DOHH2 (cell line): ENCODE data around the gene DGKZ.

Source experiments
- H3F3A ChIP-seq: fragments of 200-600 bp; sonication (generic), shearing (Covaris generic); 2 replicates; pipeline ENCODE4 v1.6.0; 2016; ENCODE audit warnings: antibody characterized with exemption, mild to moderate bottlenecking; ENCODE audit not compliant: control insufficient read depth, insufficient read depth
- H3K27ac ChIP-seq: fragments of 200-600 bp; sonication (generic); 2 replicates; pipeline ENCODE4 v1.5.1; 2014; ENCODE audit warnings: low read depth, mild to moderate bottlenecking, low read length, moderate library complexity
- H3K27me3 ChIP-seq: fragments of 200-600 bp; sonication (generic); 2 replicates; pipeline ENCODE4 v1.6.1; 2014; ENCODE audit warnings: mild to moderate bottlenecking, low read length, mixed read lengths; ENCODE audit not compliant: control insufficient read depth
- H3K36me3 ChIP-seq: fragments of 200-600 bp; sonication (generic); 2 replicates; pipeline ENCODE4 v1.6.1; 2014; ENCODE audit warnings: mild to moderate bottlenecking, low read length, moderate library complexity, mixed read lengths; ENCODE audit not compliant: control insufficient read depth
- H3K4me1 ChIP-seq: fragments of 200-600 bp; sonication (generic); 2 replicates; pipeline ENCODE4 v1.6.1; 2014; ENCODE audit warnings: mild to moderate bottlenecking, low read length, mixed read lengths; ENCODE audit not compliant: control insufficient read depth
- H3K4me2 ChIP-seq: fragments of 200-600 bp; sonication (generic); 2 replicates; pipeline ENCODE4 v1.6.0; 2014; ENCODE audit warnings: mild to moderate bottlenecking, low read length, moderate library complexity
- H3K4me3 ChIP-seq: fragments of 200-600 bp; sonication (generic); 2 replicates; pipeline ENCODE4 v1.5.1; 2014; ENCODE audit warnings: mild to moderate bottlenecking, low read length, mixed read lengths
- H3K79me2 ChIP-seq: fragments of 200-600 bp; sonication (generic); 2 replicates; pipeline ENCODE4 v1.6.1; 2014; ENCODE audit warnings: mild to moderate bottlenecking, low read length, mixed read lengths; ENCODE audit not compliant: control insufficient read depth
- H3K9me2 ChIP-seq: fragments of 200-600 bp; sonication (generic); replicated peaks from 2 replicates; pipeline ENCODE4 v1.6.1; 2014; ENCODE audit warnings: mild to moderate bottlenecking, low read length, mixed read lengths; ENCODE audit not compliant: control insufficient read depth
- H3K9me3 ChIP-seq: fragments of 200-600 bp; sonication (generic); 2 replicates; pipeline ENCODE4 v1.6.1; 2014; ENCODE audit warnings: antibody characterized with exemption, low read length, mixed read lengths; ENCODE audit not compliant: control insufficient read depth, insufficient read depth
- H4K20me1 ChIP-seq: fragments of 200-600 bp; sonication (generic); 2 replicates; pipeline ENCODE4 v1.6.0; 2014; ENCODE audit warnings: low read depth, mild to moderate bottlenecking, antibody characterized with exemption, low read length, moderate library complexity; ENCODE audit not compliant: control insufficient read depth, insufficient read depth
- CTCF ChIP-seq: fragments of 200-600 bp; sonication (generic); IDR thresholded peaks from one replicate; pipeline ENCODE4 v1.5.1; 2014; ENCODE audit warnings: antibody characterized with exemption, mild to moderate bottlenecking, low read depth, low read length; ENCODE audit not compliant: poor library complexity, severe bottlenecking
- EZH2phosphoT487 ChIP-seq: fragments of 200-600 bp; sonication (generic); IDR thresholded peaks from 2 replicates; pipeline ENCODE4 v1.6.1; 2017; ENCODE audit warnings: borderline replicate concordance, mild to moderate bottlenecking, antibody characterized with exemption, low read length, moderate library complexity, mixed read lengths

Gene DGKZ

DNA sequence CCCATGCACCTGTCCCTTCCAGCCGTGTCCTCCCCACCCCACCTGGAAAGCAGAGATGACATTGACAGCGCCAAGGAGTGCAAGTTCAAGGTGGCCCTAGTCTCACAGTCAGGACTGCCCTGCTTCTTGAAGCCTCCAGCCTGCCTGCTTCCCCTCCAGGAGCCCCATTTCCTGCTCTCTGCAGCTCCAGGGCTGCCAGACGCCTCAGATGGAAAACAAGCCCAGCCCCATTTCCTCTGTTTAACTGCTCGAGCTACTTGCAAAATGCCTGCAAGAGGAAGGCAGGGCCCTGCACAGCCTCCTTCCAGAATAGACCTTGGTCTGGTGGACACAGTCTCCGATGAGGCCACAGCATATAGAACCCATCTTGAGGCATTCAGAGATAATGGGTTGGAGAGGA is 5.0 kb upstream of the DGKZ start:
- peaks cover 32% of the 10 kb centered on the region for H3K4me1 ChIP-seq
- H3K4me3 ChIP-seq, result no peak overlapping the region
- TF ChIP-seq CTCF (no peak), EZH2phosphoT487 (no peak)
- peaks cover 7% of the 10 kb centered on the region; the same call in 1 of the 2 replicates for H3F3A ChIP-seq
- no peaks in the 10 kb centered on the region for H3K9me2 ChIP-seq
- H3K9me3 ChIP-seq, result no peaks in the 10 kb centered on the region
- no peaks in the 10 kb centered on the region for H3K79me2 ChIP-seq
- 0 out of 2 replicates have a peak, but pooled peaks cover 3% of the 10 kb centered on the region for H4K20me1 ChIP-seq
- H3K4me2 ChIP-seq, result no peak overlapping the region
- no peak overlapping the region for H3K27ac ChIP-seq
- peaks cover 64% of the 10 kb centered on the region for H3K27me3 ChIP-seq
- H3K36me3 ChIP-seq, result no peaks in the 10 kb centered on the region

DNA sequence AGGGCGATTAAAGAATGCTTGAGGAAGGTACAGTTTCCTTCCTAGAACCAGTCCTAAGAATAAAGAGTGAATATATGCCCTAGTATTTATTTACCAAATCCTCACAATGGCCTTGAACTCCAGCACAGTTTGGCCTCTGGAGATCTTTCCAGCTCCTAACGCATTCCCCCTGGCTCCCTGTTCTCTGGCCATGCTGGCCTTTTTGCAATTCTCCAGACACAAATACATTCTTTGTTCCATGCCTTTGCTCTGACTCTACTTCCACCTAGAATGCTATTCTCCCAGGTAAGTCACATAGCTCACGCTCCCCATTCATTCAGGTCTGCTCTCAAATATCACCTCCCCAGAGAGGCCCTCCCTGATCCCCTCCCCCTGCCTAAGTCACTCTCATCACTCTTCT is 3.7 kb upstream of the DGKZ start:
- H3K4me2 ChIP-seq, result no peak overlapping the region

GRCh38 chr11:46345131-46345597 is 2.1 kb upstream of the DGKZ start:
- Histone ChIP-seq H3F3A (peaks cover 7% of the 10 kb centered on the region; the same call in 1 of the 2 replicates), H3K9me3 (no peaks in the 10 kb centered on the region), H3K79me2 (peaks cover 26% of the 10 kb centered on the region), H4K20me1 (peaks cover 11% of the 10 kb centered on the region; the same call in 1 of the 2 replicates), H3K36me3 (no peaks in the 10 kb centered on the region; the same call in 1 of the 2 replicates), H3K9me2 (no peaks in the 10 kb centered on the region), H3K4me1 (peaks cover 50% of the 10 kb centered on the region), H3K4me3 (peak overlapping the region; percentile 28; the same call in 1 of the 2 replicates), H3K4me2 (peak overlapping the region; percentile 42), H3K27ac (no peak overlapping the region), H3K27me3 (peaks cover 53% of the 10 kb centered on the region)
- TF ChIP-seq EZH2phosphoT487 (no peak), CTCF (no peak)

More for the DNA sequence above, 3.7 kb upstream of the DGKZ start:
- Histone ChIP-seq H3K9me3 (no peaks in the 10 kb centered on the region), H3K27ac (no peak overlapping the region), H3F3A (peaks cover 7% of the 10 kb centered on the region; the same call in 1 of the 2 replicates), H3K27me3 (peaks cover 64% of the 10 kb centered on the region), H3K36me3 (no peaks in the 10 kb centered on the region), H3K4me3 (no peak overlapping the region), H3K79me2 (peaks cover 10% of the 10 kb centered on the region), H4K20me1 (0 out of 2 replicates have a peak, but pooled peaks cover 5% of the 10 kb centered on the region), H3K9me2 (no peaks in the 10 kb centered on the region), H3K4me1 (peaks cover 37% of the 10 kb centered on the region)
- TF ChIP-seq EZH2phosphoT487 (no peak), CTCF (no peak)
